HCEC 1CT (cell line): ENCODE data around the gene DUOX2.
A peak's percentile ranks its signal among the peaks of the same experiment; 100 is the strongest.

Source experiments
- DNase-seq: peaks from one replicate; pipeline ENCODE4 v3.0.0-alpha.2; 2017

DUOX2 gene

DNA sequence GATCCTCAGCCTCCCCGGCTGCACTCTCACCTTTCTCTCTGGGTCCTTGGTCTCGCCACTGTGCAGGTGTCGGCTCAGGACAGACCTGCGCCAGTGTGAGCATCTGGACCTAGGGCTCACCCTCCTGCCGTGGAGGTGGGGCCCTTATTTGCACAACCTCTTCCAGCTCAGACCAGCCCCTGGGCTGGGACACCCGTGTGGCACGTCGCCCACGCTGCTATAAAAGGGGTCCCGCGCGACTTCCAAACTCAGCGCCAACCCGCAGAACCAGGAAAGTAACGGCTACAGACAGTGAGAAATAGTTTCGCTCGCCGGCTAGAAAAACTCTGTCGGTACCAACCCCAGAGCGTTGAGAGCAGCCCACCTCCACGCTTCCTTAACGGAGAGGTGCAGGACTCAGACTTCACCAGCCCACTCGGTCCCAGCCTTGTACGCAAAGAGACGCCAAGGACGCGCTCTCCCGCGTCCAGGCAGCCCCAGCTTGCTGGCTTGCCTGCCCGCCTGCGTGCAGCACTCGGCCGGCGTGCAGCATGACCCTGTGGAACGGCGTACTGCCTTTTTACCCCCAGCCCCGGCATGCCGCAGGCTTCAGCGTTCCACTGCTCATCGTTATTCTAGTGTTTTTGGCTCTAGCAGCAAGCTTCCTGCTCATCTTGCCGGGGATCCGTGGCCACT is at the start of gene DUOX2, which contains the start of gene DUOXA2:
Gene DUOX2 (minus strand): TSS at position 97 of the 675 bp plus-strand sequence. CDS start 761 bp downstream, outside the sequence.
Gene DUOXA2 (plus strand): TSS at position 251 of the 675 bp plus-strand sequence. CDS start 280 bp downstream, at position 531.
- DNase-seq = no peak

DNA sequence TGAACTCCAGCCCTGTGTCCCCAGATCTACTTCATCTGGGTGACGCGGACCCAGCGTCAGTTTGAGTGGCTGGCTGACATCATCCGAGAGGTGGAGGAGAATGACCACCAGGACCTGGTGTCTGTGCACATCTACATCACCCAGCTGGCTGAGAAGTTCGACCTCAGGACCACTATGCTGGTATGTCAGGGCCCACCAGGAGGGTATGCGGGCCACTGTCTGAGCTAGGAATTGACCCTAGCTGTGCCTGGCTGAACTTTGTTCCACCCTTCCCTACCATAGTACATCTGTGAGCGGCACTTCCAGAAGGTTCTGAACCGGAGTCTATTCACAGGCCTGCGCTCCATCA is 49.5 kb upstream of the DUOX2 start:
- DNase-seq = no peak

DNA sequence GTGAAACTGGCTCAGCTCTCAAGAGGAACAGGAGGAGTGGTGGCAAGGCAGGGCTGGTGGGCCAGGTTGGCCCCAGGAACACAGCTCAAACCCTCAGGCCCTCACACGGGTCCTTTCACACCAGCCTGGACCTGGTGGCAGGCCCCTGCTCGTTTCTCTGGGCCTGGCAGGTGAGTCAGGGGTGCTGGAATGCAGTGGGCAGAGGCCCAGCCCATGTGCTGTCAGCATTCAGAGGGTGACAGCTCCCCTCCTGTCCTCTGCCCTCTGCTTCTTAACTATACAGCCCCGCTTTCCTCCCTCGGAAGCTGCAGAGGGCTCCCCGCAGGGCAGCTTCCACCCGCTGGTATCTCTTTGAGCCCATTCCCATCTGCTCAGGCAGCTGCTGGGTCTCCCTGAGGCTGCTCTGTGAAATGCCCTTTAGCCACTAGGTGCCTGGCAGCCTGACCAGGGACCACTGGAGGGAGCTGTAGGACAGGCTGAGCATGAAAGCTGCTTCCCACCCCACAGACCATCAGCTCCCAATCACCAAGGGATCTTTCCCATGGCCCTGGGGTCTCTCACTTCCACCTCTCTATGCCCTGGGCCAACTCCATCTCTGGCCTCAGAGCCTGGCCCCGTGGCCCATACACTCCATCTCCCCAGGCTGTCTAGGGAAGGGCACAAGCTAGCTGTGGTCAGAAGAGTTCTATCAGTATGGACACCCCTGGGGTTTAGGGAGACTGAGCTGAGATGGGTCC is 49.0 kb upstream of the DUOX2 start:
- peak; percentile 69 for DNase-seq

DNA sequence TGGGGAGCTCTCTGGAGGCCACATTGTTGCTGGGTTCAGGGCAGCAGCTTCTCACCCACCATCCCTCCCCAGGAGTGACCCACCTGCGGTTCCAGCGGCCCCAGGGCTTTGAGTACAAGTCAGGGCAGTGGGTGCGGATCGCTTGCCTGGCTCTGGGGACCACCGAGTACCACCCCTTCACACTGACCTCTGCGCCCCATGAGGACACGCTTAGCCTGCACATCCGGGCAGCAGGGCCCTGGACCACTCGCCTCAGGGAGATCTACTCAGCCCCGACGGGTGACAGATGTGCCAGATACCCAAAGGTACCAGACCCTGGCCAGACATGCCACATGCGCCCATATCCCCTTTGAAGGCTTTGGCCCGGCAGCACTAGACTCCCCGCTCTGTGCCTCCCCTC is 47.7 kb upstream of the DUOX2 start:
- DNase-seq = no peak

DNA sequence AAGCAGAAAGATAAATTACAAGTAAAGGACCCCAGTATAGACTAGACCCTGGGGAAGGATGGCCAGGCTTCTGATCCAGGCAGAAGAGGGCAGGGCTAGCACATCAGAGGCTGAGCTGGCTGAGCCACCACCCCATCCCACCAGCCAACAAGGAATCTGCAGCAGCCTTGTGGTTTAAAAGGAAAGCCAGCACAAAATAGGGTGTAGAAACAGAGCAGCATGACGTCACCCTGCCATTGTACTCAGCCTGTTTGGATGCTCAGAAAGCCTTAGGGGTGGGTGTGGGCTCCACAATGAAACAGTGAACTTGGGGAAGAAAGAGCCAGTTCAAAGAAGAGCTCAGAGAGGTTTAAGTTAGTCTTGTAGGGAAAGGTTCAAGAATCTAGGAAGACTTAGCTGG is 44.0 kb upstream of the DUOX2 start:
- DNase-seq = no peak

DNA sequence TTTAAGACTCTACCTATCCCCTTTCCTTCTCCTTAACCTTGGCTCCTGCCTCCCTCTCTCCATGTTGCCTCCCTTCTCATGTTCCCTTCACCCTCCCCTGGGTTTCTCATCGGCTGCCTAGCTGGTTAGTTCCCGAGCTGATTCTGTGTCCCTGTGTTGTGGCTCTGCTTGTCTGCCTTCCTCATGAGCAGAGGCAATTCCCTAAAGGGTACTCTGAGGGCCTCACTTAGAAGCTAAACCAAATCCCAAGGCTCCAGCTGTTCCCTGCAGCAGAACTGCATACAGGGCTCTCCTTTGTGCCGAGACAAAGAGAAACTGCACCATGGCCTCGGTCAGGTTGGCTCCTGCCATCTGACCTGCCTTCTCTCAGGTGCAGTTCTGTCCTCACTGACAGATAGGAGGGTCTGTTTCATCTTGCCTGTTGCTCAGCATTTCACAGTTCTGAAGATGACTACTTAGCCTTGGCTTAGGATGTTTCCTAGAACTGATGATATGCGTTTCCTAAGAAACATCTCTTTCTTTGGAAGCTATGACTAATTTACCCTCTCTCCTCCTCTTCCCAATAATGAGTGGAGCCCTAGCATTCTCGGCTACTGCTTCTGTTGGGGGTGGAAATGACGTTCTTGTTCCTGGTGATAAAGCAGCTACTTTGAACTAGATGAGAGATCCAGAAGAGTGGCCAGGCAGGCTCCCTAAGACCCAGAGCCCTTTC is 42.9 kb upstream of the DUOX2 start:
- DNase-seq = peak; percentile 18

DNA sequence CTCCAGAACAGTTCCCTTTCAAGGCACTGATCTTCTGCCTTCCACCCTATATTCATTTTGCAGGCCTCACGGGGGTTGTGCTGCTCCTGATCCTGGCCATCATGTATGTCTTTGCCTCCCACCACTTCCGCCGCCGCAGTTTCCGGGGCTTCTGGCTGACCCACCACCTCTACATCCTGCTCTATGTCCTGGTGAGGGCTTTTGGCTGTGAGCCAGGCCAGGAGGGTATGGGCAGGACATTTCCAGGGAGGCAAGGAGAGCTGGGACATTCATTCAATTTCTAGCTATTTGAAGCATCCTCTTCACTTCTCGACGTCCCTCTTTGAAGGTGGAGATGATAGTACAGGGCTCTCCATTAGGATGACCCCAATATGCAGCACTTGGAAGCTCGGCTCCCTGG is 41.8 kb upstream of the DUOX2 start:
- no peak for DNase-seq

DNA sequence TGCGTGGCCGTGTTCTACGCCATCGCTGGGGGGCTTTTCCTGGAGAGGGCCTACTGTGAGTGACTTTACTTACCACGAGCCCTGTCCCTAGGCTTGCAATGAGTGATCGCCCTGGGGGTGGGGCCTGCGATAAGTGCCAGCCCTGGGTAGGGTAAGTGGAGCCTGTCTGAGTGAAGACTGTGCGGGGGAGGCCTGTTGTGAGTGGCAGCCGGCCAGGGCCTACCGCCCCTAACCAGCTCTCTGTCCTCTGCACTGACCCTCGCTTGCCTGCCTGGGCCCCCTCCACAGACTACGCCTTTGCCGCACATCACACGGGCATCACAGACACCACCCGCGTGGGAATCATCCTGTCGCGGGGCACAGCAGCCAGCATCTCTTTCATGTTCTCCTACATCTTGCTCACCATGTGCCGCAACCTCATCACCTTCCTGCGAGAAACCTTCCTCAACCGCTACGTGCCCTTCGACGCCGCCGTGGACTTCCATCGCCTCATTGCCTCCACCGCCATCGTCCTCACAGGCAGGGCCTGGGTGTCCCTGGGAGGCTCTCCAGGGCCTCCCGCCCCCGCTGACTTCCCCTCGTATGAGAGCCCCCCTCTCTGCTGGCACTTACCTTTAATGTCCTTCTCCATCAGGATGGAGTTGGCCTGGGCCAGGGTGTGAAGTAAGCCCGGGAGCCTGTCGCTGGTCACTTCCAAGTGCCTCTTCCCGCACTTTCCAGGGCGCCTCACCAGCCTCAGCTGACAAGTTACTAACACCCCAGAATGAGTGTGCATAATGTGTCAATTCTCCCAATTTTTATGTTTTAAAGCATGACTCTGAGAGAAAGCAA is 38.2 kb upstream of the DUOX2 start:
- DNase-seq = no peak

DNA sequence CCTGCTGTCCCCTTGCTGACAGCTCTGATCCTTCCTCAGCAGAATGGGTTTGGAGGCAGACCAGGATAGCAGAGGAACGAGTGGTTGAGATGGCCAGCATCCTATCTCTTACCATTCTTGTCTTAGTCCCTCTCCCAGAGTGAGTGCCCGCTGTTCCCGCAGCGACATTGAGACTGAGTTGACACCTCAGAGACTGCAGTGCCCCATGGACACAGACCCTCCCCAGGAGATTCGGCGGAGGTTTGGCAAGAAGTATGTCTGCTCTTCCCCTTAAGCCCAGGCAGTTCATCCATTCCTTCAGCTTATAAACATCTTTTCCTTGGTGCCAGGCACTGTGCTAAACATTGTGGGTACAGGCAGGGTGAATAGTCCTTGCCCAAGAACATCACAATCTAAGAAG is 37.0 kb upstream of the DUOX2 start:
- no peak for DNase-seq

DNA sequence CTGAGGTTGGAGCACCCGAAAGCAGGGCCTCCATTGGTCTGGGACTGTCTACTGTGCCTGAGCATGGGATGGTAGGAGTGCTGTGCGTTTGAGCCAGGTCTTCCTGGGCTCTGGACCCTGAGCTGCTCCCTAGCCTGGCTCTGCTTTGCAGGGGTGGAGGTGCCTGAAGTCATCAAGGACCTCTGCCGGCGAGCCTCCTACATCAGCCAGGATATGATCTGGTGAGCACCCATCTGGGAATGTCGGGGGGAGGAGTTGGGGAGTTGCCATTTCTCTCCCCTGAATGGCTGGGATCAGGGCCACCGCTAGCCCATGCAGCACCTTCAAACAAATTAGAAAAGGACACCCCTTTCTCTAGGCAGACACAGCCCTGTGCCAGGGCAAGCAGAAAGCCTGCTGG is 36.5 kb upstream of the DUOX2 start:
- no peak for DNase-seq

DNA sequence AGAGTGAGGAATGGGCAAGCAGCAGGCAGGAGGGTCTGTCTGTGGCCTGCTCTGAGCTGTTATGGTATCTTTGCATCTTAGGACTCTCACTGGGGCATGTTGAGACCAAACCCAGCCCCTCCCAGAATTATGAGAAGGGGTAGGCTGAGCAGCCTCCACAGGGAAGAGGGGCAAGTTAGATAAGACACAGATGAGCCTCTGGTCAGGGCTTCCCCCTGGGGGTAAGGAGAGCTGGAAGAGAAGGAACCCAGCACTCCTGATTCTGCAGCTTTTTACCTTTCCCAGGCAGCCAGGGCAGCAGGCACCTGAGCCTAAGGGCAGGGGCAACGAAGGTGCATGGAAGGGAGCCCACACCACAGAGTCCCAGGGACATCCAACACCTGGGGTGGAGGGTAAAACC is 35.1 kb upstream of the DUOX2 start:
- DNase-seq = no peak

DNA sequence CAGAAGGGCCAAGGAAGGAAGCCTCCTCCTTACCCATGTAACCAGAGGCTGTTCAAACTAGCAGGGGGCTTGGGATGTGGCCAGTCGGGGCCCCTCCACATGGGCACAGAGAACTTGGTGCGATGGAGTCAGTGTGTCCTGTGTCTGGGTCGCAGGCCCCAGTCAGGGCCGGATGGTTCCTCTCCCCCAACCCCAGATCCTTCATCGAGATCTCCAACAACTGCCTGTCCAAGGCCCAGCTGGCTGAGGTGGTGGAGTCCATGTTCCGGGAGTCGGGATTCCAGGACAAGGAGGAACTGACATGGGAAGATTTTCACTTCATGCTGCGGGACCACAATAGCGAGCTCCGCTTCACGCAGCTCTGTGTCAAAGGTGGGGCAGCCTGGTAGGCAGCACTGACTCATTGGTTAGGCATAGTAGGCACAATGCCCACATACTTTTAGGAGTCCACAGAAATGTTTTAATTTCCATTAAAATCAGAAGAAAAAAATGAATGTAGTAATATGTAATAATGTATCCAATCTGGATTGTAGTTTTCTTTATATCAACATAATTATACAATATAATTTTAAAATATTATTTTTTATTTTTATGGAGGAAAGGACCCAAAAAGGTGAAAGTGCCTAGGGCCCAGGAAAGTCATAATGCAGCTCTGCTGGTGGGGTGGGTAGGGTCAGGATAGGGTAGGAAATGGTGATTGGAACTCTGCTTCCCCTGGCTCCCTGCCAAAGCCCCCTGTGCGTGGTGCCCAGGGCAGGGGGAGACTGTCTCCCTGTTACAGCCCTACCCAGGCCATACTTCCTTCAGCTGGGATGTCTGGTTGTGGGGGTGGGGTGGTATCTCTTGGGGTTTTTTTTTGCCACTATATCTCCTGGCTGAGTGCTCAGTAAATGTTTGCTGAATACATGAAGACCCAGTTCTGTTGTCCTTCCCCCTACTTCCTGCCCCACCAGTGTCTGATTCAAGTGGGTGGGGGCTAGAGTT is 34.4 kb upstream of the DUOX2 start:
- no peak for DNase-seq

DNA sequence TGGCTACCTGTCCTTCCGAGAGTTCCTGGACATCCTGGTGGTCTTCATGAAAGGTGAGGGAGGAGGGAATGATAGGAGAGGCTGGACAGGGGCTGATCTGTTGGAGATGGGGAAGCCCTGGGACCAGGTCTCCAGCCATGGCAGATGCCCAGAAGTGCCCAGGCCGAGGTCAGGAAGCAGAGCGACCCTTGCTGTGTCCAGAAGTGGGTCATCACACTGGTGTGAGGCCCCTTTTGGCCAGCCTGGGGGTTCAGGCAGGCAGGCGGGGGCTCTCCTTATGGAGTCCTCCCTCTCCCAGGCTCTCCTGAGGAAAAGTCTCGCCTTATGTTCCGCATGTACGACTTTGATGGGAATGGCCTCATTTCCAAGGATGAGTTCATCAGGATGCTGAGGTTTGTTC is 33.6 kb upstream of the DUOX2 start:
- no peak for DNase-seq

DNA sequence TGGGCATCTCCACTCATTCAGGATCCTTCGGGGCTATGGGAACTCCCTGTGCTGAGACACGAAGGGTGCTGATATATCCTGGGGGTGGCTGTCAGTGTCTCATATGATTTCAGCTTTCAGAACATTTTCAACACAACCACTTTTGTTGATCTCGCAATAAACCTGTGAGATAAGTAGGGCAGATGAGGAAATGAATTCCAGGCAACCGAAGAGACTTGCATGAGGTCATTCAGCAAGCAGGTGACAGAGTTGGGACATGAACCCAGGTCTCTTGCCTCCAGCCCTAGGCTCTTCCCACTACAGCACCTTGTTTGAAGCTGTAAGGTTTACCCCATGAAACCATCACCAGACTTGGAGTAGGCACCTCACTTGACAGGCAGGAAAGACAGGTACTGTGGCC is 32.4 kb upstream of the DUOX2 start:
- no peak for DNase-seq

DNA sequence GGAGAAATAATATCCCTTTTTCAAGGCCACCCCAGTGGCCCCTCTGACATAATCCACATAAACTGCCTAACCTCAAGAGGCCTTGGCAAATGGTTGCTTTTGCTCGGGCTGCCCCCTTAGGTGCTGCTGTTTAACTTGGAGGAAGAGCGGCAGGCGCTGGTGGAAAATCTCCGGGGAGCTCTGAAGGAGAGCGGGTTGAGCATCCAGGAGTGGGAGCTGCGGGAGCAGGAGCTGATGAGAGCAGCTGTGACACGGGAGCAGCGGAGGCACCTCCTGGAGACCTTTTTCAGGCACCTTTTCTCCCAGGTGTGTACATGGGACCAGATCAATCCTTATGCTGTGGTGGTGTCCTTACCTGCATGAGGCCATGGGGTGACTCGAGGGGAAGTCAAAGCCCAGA is 30.8 kb upstream of the DUOX2 start:
- no peak for DNase-seq

DNA sequence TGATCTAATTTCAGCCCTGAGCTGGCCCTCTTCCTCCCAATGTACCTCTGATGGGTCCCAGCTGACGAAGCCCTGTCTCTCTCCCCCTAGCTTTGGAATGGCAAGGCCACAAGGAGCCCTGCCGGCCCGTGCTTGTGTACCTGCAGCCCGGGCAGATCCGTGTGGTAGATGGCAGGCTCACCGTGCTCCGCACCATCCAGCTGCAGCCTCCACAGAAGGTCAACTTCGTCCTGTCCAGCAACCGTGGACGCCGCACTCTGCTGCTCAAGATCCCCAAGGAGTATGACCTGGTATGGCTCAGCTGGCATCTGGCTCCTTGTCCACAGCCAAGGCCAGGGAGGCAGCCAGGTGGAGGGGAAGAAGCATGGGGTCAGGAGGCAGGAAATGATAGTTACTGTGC is 30.0 kb upstream of the DUOX2 start:
- no peak for DNase-seq

DNA sequence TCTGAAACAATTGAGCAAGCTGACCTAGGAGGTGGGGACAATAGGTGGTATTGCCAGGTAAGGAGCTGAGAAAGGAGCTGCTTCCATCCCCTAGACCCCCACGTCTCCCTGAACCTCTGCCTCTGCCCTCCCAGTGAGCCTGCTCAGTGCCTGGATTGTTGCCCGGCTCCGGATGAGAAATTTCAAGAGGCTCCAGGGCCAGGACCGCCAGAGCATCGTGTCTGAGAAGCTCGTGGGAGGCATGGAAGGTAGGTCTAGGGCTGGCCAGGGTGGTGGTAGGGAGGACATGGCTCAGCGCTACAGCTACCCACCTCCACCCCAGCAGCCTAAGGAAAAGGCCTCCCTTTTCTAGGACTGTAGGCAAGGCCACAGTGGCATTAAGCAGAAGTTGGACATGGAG is 29.1 kb upstream of the DUOX2 start:
- no peak for DNase-seq

DNA sequence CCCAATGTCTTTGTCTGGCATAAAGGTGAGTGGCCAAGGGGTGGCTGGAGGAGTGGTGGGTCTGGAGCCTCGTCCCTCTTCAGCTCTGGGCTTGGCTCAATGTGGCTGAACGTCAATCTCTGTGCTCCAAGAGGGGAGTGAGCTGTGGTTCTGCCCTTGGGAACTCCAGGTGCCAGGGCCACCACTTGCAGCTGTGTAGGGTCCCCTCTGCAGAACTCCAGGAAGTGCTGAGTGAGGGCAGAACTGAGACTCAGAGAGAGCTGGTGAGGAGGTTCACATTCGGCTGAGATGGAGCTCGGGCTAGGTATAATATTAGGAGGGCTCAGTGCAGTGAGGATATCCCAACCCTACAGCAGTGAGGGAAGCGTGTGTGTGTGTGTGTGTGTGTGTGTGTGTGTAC is 27.4 kb upstream of the DUOX2 start:
- DNase-seq = no peak

DNA sequence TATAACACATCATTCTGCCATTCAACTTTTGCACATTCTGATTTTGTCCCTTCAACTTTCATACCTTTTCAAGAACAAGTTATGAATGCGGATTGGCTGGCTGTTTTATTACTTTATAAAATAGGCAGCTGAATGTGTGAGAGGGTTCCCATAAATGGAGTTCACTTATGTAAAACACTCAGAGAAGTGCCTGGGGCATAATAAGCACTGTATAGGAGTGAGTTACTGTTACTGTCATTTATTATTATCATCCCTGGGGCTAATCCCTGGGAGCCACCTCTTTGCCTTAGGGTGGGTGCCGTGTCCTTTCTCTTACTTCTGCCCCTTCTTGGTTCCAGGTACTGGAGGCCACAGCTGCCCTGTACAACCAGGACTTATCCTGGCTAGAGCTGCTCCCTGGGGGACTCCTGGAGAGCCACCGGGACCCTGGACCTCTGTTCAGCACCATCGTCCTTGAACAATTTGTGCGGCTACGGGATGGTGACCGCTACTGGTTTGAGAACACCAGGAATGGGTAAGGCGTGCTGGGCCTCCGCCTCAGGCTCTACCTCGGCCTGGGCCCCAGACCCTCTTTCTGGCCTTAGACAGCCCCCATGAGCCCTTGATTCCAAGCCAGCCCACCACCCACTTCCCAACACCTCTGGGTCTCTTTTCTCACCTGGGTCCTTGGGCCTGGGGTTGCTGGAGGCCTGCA is 26.7 kb upstream of the DUOX2 start:
- DNase-seq = no peak

DNA sequence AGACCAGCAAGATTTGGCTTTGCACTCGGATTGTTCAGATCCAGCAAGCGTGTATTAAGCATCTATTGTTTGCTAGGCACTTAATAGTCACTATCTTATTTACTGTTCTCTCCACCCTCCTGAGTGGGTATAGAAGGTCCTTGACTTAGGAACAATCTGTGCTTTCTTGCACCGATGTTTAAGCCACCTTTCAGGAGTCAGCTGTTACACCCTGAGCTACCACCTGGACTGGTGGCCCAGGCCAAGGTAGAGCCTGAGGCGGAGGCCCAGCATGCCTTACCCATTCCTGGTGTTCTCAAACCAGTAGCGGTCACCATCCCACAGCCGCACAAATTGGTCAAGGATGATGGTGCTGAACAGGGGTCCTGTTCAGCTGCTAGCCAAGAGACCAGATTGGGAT is 25.8 kb upstream of the DUOX2 start:
- DNase-seq = no peak
